Hindlimb muscle (tissue), 1 donor: Measurements from ENCODE around the gene GRB14. TPM values are rescaled to one million over a fixed set of nuclear protein-coding genes. Genes with fewer than 3 reads are reported as not detected.
"Not testable (repeated sequence)": the region's sequence is repeated elsewhere in the genome, so short reads cannot be mapped to it uniquely, and the experiment has no call there.

Experiments used
- DNase-seq: peaks from one replicate; pipeline ENCODE4 v3.0.0-alpha.2; 2013
- polyA plus RNA-seq: library from polyadenylated mRNA; unstranded; fragments of 120-200 nt; gene quantifications from one replicate; pipeline ENCODE4 v1.2.1, GENCODE V29; 2013; ENCODE audit not compliant: insufficient read length

The GRB14 gene
- polyA plus RNA-seq, 1 donor, result 2.4 TPM

DNA sequence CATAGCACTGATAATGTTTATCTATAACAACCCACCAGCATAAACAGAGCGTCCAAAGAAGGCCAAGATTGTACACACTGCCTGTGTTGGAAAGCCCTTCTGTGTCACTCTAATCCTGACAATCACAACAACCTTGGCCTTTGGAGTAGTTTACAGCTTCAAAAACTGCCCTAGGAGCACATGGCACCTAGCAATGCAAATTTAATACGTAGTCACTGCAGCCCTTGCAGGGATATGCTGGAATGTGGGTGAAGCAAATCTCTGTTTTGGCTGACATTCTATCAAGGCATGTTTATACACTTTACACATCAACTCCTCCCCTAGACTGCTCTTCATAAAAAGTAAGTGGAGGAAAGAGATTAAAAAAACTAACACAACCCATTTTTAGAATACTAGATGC lies 66.8 kb downstream of the GRB14 start:
- DNase-seq, result no peak

DNA sequence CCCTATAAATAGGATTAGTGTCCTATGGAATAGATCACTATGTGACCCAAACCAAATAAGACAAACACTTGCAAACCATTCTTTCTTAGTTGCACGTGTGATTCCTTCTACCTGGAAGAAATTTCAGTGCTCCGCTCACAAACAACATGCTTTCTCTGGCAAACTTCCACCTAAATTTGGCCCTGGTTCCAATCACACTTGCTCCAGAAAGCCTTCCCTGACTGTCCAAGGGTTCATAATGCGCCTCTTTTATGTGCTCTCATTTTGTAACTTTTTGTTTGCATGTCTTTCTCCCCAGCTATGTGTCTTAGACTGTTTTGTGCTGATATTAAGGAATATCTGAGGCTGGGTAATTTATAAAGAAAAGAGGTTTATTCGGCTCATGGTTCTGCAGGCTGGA lies 69.8 kb downstream of the GRB14 start:
- no peak for DNase-seq

DNA sequence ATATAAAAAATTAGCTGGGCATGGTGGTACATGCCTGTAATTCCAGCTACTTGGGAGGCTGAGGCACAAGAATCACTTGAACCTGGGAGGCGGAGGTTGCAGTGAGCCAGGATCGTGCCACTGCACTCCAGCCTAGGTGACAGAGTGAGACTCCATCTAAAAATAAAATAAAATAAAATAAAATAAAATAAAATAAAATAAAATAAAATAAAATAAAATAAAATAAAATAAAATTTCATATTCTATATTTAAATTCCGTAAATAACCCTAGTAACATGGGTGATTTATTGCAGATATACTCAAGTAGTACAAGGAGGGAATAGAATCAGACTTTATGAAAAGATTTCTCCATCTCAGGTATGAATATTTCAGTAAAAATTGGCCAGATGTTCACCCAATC lies 71.6 kb downstream of the GRB14 start:
- not testable (repeated sequence) for DNase-seq

DNA sequence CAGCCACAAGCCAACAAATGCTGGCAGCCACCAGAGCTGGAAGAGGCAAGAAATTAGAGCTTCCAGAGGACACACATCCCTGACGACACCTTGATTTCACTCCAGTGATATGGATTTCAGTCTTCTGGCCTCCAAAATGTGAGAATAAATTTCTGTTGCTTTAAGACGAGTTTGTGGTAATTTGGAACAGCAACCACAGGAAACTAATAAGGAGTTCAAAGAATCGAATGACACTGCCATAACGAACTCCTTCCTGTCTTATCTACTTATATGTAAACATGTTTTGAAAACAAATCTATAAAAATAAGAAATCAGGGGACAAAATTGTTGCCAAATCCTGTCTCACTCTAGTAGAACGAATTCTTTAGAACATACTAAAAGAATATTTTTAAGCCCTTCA lies 75.8 kb downstream of the GRB14 start:
- DNase-seq, result no peak

DNA sequence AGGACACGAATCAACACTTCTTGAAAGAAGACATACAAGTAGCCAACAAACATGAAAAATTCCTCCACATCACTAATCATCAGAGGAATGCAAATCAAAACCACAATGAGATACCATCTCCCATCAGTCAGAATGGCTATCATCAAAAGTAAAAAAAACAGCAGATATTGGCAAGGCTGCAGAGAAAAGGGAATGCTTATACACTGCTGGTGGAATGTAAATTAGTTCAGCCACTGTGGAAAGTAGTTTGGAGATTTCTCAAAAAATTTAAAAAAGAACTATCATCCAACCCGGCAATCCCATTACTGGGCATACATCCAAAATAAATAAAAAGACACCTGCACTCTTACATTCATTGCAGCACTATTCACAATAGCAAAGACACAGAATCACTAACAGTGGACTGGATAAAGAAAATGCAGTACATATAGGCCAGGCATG lies 78.7 kb downstream of the GRB14 start:
- no peak for DNase-seq

DNA sequence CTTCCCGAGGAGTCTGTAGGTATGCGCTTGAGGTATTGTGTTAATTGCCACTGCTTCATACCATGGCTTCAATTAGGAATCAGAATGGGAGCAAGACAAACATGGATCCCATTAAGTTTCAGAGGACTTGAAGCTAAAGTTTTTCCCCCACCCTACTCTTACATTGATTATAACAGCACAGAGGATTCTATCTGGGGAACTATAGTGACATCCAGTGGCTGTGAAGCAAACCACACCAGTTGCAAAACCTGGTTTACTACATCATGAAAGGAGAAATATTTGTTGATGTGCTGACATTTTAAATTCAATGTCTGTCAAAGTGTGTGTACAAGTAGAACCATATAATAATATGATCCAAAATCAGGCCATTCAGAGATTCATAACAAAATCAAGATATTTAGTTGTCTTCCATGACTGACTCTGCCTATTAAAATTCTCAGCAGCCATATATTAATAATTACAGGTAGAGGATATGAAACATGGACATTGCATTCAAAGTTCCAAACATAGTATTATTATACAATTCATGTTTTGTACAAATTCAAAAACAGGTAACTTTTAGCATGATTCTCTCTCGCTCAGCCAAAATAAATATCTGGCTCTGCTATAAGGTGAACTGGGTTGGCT lies 82.9 kb downstream of the GRB14 start:
- no peak for DNase-seq

DNA sequence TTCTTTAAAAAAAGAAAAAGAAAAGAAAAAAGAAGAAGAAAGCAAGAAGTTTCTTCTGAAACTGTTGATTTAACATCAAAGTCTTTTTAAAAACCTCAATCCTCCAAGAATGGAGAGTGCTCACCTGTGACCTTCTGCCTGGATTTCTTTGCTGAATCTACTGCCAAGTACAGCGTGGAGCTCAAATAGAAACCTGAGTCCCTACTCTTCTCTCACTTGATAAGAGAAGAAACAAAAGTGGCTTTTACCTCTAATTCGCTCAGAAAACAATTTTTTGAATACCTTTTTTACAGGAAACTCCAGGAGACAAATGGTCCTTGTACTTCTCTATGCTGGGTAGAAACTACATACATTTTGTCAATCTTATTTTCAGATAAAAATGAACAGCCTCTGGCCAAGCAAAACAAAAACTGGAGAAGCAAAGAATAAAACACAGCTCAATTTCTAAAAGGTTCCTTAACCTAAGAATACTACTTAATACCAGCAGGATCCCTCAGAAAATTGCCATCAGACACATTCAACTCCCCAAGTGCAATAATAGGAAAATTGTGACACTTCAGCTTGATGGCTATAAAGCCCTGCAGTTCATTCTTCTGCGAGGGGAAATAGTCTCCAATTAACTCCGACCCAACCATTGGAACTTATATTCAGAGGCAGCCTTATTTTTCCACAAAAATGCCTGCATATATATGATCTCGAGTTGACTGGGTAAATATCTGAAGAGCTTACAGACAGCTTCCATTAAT lies 85.8 kb downstream of the GRB14 start:
- DNase-seq, result no peak

DNA sequence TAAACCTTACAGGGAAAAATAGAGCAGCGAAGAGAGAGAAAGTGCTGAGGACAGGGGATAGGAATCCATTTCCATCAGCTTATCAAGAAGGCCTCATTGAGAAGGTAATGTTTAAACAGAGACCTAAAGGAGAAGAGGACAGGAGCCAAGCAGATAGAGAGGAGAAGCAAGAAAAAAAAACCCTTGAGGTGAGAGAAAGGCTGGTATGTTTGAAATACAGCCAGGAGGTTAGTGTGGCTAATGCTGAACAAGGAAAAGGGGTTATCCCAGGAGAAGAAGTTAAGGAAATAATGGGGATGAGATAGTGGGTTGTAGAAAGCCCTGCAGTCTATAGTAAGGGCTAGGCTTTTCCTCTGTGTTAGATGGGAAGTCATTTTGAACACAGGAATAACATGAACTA lies 90.8 kb downstream of the GRB14 start:
- no peak for DNase-seq

DNA sequence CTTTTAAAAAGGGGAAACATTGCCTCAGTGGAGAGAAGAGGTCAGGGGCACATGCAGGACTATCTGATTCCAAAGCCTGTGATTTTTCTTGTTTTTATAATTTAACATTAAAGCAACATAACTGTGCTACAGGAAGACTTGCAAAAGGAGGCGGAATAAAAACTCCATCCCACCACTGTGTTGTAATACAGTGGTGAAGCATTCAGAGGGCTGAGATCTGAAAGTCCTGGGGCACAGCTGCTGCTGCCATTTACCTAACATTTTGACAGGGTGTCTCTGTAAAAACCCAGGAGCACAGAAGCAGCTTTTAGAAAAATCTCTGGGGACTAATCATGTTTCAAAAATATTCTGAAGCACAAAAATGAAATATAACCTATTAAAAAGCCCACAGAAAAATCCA lies 97.6 kb downstream of the GRB14 start:
- no peak for DNase-seq

DNA sequence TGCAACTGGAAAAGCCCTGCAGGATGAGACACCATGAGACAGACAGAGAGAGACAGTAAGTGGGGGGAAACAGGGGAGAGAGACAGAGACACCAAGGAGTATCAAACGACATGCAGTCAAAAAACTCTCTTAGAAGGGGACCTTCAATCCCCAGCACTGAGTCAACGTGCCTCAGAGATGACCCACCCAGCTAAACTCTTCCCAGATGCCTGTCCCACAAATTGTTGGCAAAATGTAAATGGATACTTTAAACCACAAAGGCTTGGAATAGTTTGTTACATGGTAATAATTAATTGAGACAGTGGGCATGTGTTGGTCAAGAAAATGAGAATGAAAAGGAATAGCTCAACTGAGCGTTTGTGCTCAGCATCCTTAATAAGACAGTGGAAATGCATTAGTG lies 98.3 kb downstream of the GRB14 start:
- no peak for DNase-seq

DNA sequence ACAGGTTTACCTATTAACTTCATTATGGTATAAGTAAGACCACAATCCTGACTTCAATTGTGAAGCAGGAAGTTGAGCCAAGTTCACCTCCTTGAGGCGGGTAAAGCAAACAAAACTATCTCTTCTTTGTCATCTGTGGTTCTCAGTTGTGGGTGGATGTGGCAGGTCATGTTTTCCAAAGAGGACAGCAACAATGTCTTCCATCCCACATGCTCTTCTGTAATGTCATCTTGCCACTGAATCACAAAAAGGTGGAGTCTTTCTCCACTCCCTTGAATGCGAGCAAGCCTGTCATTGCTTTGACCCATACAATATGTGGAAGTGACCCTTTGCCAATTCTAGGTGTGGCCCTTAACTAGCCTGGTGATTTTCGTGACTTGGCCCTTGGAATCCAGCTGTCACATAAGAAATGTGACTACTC lies 98.7 kb downstream of the GRB14 start:
- DNase-seq, result no peak

DNA sequence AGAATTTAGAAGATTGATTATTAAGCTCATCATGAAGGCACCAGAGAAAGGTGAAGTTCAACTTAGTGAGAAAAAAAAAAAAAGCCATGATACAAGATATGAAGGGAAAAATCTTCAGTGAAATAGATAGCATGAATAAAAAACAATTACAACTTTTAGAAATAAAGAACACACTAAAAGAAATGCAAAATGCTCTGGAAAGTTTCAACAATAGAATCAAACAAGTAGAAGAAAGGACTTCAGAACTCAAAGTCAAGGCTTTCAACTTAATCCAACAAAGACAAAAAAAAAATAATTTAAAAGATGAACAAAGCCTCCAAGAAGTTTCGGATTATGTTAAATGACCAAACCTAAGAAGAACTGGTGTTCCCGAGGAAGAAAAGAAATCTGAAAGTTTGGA lies 105.5 kb downstream of the GRB14 start:
- DNase-seq, result no peak

DNA sequence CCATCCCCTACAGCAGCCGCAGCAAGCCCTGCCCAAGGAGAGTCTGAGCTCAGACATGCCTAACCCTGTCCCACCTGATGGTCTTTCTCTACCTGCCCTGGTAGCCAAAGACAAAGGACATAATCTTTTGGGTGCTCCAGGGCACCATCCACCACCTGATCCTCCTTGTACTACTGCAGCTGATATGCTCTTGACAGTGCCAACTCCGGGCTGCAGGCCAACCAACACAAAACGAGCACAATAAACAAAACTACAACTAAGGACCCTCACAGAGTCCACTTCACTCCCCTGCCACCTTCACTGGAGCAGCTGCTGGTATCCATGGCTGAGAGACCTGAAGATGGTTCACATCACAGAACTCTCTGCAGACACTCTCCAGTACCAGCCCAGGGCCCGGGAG lies 106.3 kb downstream of the GRB14 start:
- DNase-seq, result no peak

DNA sequence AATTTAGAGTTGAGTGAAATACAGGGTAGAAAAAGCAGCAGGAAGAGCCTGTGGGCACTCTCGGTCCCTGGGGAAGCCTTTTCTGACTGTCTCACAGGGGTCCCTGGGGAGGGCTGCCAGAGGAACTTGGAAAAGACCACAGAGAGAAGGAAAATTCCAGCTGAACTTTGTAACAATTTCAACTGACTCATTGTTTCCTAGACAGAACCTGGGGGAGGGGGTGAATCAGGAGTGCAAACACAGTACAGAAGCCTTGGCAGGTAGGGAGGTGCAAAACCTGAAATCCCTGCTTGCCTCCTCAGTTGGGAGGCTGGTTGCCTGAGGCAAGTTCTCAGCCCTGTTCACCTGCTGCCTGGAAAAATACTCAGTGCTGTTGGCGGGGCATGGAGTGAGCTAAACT lies 106.8 kb downstream of the GRB14 start:
- DNase-seq, result no peak

DNA sequence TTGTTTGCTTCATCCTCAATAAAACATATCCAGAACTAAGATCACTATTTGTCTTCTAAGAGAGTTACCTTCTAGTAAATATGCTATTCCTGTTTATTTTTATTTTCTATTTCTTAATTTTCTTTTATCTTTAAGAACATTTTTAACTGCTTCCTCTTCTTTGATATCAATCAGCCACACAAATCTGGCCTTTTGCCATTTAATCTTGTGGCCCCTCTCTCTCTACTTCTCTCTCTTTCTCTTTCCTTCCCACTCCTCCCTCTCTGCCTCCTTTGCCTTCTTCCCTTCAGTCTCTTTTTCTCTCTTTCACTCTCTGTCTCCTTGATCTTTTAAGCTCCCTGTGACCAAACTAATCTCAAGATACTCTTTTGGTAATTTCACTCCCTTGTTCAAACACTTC lies 108.4 kb downstream of the GRB14 start:
- DNase-seq, result no peak

DNA sequence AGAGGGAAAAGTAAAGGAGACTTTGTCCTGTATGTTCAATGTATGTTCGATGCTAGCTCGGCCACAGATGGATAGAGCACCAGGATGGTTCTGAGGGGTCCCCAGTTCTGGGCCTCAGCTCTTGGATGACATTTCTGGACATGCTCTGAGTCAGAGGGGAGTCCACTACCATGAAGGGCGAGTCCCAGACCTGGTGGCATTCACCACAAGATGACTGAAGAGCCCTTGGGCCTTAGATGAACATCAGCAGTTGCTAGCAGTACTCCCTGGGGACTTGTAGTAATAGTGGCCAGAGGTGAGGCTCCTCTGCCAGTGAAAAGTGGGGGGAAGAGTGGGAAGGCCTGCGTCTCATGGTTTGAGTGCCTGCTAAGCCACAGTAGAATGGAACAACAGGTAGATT lies 109.5 kb downstream of the GRB14 start:
- no peak for DNase-seq

DNA sequence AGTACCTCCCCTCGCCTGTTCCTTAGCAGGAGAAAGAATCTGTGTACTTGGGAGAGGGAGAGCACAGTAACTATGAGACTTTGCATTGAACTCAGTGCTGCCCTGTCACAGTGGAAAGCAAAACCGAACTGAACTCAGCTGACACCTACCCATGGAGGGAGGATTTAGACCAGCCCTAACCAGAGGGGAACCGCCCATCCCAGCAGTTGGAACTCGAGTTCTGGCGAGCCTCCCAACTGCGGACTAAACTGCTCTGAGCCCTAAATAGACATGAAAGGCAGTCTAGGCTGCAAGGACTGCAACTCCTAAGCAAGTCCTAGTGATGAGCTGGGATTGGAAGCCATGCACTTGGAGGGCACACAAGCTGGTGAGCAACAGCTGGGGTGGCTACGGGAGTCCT lies 110.4 kb downstream of the GRB14 start:
- peak; percentile 8 for DNase-seq

DNA sequence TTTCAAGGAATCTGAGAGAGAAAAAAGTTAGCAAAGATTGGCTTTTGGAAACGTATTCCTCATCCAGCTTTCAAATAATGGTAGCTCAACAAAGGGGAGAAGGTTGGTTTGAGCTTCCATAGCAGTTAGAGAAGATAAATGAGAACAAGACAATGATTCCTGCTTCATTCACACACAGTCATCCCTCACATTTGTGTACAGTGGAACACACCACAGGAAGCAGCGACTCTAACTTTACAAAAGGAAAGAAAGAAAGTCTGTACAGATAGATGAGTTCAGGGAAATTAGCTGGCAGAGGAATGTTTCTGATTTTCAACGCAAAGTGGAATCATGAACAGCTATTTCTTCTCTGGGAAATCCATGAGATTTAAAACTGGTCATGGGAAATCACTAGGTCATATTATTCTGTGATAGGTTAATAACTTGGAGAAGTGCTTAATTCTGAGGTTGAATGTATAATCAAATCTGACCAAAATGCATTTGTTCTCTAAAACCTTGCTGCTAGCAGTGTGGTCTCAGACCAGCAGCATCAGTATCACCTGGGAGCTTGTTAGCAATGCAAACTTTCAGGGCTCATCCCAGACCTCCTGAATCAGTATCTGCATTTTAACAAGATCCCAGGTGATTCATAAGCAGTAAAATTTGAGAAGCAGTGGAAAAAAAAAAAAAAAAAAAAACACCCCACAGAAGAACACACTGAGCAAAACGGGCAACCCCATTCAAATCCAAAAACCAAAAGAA lies 112.0 kb downstream of the GRB14 start:
- no peak for DNase-seq

DNA sequence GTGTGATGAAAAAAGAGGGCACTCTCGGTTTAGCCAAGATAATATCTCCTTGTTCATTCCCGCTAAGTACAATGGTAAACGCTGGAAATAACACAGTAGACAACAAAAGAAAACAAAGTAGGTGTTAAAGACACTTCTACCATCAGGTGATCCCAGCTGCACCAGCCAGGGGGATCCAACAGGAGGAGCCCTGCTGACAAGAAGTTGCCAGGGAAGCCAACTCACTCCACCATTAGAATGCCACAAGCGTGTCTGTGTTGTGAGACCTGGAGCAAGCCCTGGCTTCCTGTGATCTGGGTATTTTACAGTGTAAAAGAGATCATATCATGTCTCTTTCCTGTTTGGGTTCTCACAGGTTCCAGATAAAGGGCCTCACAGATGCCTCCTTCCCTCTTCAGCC lies 117.0 kb downstream of the GRB14 start:
- DNase-seq, result no peak

DNA sequence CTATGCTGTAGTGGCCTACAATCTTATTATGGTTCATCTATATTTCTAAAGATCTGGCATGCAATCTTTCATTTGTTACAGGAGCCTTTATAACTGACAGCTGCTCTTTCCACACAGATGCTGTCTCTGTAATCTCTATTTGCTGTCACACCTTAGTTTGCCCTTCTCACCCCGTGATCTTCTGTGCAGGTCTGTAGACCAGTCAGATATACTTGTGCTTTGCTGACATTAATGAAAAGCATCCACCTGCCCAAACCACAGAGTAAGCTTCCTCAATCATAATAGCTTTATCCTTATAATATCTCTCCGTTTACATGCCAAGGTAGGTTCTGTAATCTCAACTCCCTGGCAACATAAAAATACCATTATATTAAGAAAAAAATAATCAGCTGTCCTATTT lies 122.4 kb downstream of the GRB14 start:
- no peak for DNase-seq

DNA sequence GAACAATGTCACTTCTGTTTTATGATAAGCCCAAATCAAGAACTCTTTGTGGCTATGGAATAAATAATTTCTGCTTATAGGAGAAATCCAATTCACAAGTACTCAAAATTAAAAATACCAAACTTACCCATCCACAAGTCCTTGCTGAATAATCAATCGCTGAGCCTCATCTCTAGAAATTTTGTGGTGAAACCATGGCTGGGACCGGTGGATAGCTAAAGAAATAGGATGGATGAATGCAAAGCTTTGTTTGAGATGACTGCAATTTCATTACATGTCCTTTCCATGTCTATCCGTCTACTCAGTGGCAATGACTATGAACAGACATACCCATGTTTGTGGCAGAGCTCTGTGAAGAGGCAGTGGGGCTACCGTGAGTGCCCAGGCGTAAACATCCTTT lies 124.4 kb downstream of the GRB14 start:
- DNase-seq, result no peak

DNA sequence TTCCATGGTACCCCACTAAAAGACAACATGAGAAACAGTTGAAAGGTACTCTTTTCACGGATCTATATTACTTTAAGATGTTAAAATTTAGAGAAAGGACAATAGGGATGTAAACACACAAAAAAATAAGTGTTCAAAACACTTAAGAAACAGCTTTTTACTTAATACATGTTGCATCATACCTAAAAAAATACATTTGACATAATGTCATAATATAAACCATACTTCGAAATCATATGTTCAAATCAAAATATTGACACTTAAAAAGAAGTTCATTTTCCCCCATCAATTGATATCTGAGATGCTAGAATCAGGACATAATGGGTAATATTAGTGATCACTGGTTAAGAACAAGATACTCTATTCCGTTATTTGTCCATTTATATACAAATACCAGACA lies 124.9 kb downstream of the GRB14 start:
- no peak for DNase-seq

DNA sequence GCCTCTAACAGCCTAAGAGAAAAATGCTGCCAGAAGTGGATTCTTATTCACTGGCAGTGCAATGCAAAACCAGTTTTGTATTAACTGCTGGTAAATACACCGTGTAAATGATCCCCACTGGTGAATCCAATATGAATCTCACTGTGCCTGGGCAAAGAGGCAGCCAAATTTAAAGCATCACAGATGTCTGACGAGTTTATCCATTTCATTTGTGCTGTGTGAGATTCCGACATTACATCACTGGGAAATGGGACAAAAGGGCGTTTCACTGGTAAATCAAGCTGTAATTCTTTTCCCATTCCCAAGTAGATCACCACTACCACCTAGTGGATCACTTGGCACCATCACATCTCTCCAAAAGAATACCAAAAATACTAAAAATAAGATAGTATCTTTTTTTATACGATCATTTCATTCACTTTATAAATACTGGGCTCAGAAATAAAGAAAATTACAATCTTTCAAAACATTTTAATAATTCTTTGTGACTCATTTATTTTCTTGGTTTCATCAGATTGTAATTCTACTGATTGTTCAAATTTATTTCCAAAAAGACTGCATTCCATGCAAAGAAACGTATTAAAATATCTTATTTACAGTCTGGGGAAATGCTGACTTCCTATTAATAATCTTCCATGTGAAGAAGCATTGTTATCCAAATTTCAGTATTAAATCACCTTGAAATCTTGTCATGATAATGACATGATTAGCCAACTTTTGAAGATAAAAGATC lies 125.6 kb downstream of the GRB14 start:
- DNase-seq, result peak; percentile 53
